Measurements from ENCODE around the gene DUSP22.

DUSP22 gene

DNA sequence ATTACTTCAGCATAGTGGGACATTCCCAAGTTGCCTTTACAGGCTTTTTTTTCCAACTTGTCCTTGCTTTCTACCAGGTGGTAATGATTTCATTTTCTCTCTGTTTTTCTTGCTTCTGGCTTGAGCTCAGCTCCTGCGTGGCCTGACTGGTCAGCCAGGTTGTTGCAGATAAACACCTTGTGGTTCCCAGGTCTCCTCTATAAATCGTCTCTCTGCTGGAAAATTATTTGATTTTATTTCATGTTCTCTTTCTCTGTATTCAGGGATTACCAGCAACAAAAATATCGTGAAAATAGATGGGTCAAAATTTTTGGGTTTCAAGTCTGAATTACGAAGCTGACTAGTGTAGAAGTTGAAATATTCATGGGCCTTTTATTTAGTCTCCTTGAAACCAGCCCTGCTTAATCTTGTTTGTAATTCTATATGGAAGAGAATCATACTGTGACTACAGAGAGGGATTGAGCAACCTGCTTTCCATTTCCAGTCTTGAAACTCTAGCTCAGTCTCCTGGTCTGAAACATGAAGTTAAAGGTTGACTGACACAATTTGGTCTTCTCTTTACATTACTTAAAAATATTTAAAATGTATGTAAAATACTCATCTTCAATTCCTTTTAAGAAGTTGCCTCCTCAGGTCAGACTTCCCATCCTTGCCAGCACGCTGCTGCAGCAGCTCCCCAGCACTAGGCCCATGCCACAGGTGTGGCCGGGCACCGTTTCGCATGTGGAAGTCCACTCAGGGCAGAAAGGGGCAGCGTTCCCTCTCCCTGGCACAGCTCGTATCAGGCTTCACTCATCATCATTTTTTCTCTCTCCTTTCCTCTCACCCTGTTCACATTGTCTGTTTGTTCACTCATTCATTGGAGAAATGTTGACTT, 7.1 kb downstream of the DUSP22 start:
- peaks cover 58 to 64% of the 10 kb centered on the region in 2 experiments for H3K4me1 ChIP-seq (ENCODE audit: control insufficient read depth in 1 of 2, insufficient read depth in 1 of 2, low read depth in 1 of 2, low read length in 1 of 2)

DNA sequence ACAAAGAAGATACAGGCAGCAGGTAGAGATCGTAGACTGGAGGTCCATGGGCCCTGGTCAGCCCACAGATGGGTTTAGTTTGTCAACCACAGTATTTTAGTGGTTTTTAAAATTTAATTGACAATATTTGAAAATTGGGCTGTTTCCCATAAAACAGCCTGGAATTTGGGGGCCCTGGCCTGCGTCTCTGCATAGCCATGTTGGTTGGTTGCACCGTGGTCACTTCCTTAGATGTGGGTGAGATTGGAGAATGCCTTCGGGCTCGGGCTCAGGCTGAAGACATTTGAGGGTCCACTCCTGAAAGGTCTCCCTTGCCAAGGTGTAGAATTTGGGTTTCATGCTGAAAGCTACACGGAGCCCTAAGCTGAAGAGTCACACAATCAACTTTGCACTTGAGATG, 7.7 kb downstream of the DUSP22 start:
- no peaks in the 10 kb centered on the region for H3K9me3 ChIP-seq
- H3K36me3 ChIP-seq = peaks cover 11% of the 10 kb centered on the region
- TF ChIP-seq, protein P1, sequence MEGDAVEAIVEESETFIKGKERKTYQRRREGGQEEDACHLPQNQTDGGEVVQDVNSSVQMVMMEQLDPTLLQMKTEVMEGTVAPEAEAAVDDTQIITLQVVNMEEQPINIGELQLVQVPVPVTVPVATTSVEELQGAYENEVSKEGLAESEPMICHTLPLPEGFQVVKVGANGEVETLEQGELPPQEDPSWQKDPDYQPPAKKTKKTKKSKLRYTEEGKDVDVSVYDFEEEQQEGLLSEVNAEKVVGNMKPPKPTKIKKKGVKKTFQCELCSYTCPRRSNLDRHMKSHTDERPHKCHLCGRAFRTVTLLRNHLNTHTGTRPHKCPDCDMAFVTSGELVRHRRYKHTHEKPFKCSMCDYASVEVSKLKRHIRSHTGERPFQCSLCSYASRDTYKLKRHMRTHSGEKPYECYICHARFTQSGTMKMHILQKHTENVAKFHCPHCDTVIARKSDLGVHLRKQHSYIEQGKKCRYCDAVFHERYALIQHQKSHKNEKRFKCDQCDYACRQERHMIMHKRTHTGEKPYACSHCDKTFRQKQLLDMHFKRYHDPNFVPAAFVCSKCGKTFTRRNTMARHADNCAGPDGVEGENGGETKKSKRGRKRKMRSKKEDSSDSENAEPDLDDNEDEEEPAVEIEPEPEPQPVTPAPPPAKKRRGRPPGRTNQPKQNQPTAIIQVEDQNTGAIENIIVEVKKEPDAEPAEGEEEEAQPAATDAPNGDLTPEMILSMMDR (IDR thresholded peaks at IDR 0.05) = no peak
- peak overlapping the region; percentile 69 for H3K27ac ChIP-seq
- peaks cover 51 to 58% of the 10 kb centered on the region in 2 experiments for H3K4me1 ChIP-seq (ENCODE audit: control insufficient read depth in 1 of 2, insufficient read depth in 1 of 2, low read depth in 1 of 2, low read length in 1 of 2)
- H3K27me3 ChIP-seq = no peaks in the 10 kb centered on the region
- H3K4me3 ChIP-seq (ENCODE audit: low read depth in 1 of 2, low read length in 1 of 2) = no peak overlapping the region

More for the DNA sequence above, 7.1 kb downstream of the DUSP22 start:
- Histone ChIP-seq H3K4me3 (ENCODE audit: low read depth in 1 of 2, low read length in 1 of 2) (peak overlapping the region; percentile 25 to 38), H3K36me3 (peaks cover 6% of the 10 kb centered on the region), H3K27ac (peak overlapping the region; percentile 69), H3K9me3 (no peaks in the 10 kb centered on the region), H3K27me3 (no peaks in the 10 kb centered on the region)
- TF ChIP-seq, protein P1 (IDR thresholded peaks at IDR 0.05) = no peak

DNA sequence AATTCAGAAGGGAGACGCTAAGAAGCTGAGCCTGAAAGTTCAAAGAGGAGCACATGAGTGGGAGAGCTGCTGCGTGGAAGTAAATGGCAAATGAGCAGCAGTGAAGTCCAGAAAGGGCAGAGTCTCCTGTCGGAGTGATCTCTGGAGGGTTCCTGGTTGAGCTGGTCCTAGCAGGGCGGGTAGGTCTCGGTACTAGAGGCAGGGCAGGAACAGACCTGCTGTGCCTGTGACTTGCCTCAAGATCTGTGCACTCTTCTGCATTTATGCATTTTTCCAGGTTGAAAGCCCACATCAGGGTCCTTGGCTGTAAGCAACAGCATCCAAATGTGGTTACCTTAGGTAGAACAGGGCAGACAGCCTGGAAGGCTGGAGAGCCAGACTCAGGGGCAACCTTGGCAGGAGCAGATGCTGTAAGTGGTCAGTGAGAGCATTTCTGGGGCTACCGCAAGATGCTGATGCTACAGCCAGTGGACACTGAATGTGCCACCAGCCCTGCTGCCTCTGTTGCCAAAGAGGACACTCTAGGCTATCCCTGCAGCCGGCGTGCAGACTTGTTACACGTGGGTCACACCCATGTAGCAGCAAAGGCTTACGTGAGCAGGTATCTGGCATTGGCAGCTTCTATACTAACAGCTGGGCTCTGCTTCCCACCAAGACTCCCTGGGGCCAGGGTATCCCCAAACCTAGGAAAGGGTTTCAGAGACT, 8.4 kb downstream of the DUSP22 start:
- Histone ChIP-seq H3K27ac (peak overlapping the region; percentile 69), H3K9me3 (no peaks in the 10 kb centered on the region), H3K4me1 (ENCODE audit: control insufficient read depth in 1 of 2, insufficient read depth in 1 of 2, low read depth in 1 of 2, low read length in 1 of 2) (peaks cover 45 to 51% of the 10 kb centered on the region in 2 experiments), H3K4me3 (ENCODE audit: low read depth in 1 of 2, low read length in 1 of 2) (no peak overlapping the region), H3K36me3 (peaks cover 16% of the 10 kb centered on the region), H3K27me3 (no peaks in the 10 kb centered on the region)
- TF ChIP-seq, protein P1 (IDR thresholded peaks at IDR 0.05) = no peak

GRCh38 chr6:301526-301925, 9.2 kb downstream of the DUSP22 start:
- Histone ChIP-seq H3K4me3 (ENCODE audit: low read depth in 1 of 2, low read length in 1 of 2) (no peak overlapping the region), H3K27me3 (no peaks in the 10 kb centered on the region), H3K36me3 (peaks cover 16% of the 10 kb centered on the region), H3K27ac (no peak overlapping the region), H3K9me3 (no peaks in the 10 kb centered on the region), H3K4me1 (ENCODE audit: control insufficient read depth in 1 of 2, insufficient read depth in 1 of 2, low read depth in 1 of 2, low read length in 1 of 2) (peaks cover 36 to 43% of the 10 kb centered on the region in 2 experiments)
- TF ChIP-seq, protein P1 (IDR thresholded peaks at IDR 0.05) = no peak

DNA sequence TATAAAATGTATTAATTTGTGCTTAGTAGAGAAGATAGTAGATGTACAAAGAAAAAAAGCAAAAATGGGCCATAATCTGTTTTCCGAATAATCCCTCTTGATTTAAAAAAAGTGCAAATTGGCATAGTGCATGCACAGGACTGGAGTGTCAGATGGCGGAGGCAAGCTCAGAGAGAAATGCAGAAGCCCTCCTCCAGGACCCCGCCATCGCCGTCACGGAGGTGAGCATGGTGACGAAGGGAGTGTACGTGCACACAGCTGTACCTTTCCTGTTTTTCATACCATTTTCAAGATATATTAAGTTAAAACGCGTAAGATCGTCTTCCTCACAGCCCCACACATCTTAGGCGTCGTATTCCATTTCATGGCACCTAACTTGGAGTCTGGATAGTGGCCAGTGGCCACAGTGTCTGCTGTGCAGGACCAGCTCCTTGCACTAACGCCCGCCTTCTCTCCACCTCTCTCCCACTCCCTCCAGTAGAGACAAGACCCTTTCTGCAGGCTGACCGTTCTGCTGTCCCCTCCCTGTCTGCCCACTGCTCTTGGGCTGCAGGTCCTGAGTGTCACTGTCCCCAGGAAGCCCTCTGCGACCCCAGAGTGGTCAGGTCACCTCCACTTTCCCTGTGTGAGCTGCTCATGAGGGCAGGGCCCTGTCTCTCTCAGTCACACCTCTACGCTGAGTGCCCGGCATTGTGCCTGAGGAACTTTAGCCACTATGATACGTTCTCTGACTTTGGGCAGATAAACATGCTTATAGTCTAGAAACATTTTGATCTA, 9.8 kb downstream of the DUSP22 start:
- Histone ChIP-seq H3K36me3 (peaks cover 16% of the 10 kb centered on the region), H3K4me3 (ENCODE audit: low read depth in 1 of 2, low read length in 1 of 2) (no peak overlapping the region), H3K4me1 (ENCODE audit: control insufficient read depth in 1 of 2, insufficient read depth in 1 of 2, low read depth in 1 of 2, low read length in 1 of 2) (peaks cover 31 to 37% of the 10 kb centered on the region in 2 experiments), H3K27me3 (no peaks in the 10 kb centered on the region), H3K9me3 (no peaks in the 10 kb centered on the region), H3K27ac (no peak overlapping the region)
- TF ChIP-seq, protein P1 (IDR thresholded peaks at IDR 0.05) = no peak
